Loucy (cell line): ENCODE results near the gene KRTAP5-1.

Source experiments
- H2AFZ ChIP-seq: fragments of 200-600 bp; sonication (generic); 2 replicates; pipeline ENCODE4 v1.6.0; 2016; ENCODE audit warnings: antibody characterized with exemption, mild to moderate bottlenecking, low read length, moderate library complexity
- H3F3A ChIP-seq: fragments of 200-600 bp; 2 replicates; pipeline ENCODE4 v1.6.0; 2016; ENCODE audit warnings: antibody characterized with exemption, low read depth, mild to moderate bottlenecking
- H3K27me3 ChIP-seq: fragments of 200-600 bp; sonication (generic); 2 replicates; pipeline ENCODE4 v1.6.1; 2014; ENCODE audit warnings: low read length, mild to moderate bottlenecking; ENCODE audit not compliant: insufficient read depth, poor library complexity, severe bottlenecking
- H3K36me3 ChIP-seq: fragments of 200-600 bp; sonication (generic); 2 replicates; pipeline ENCODE4 v1.6.1; 2016; ENCODE audit warnings: low read length; ENCODE audit not compliant: insufficient read depth
- H3K4me1 ChIP-seq: fragments of 200-600 bp; sonication (generic); 2 replicates; pipeline ENCODE4 v1.5.1; 2014; ENCODE audit warnings: low read length, mild to moderate bottlenecking; ENCODE audit not compliant: insufficient read depth, poor library complexity, severe bottlenecking
- H3K4me2 ChIP-seq: fragments of 200-600 bp; sonication (generic); 2 replicates; pipeline ENCODE4 v1.6.0; 2014; ENCODE audit warnings: antibody characterized with exemption, low read length, low read depth, mild to moderate bottlenecking; ENCODE audit not compliant: poor library complexity, severe bottlenecking
- H3K4me3 ChIP-seq: fragments of 200-600 bp; sonication (generic); 2 replicates; pipeline ENCODE4 v1.5.1; 2014; ENCODE audit warnings: low read length, mild to moderate bottlenecking, mixed read lengths; ENCODE audit not compliant: poor library complexity, severe bottlenecking
- H3K79me2 ChIP-seq: fragments of 200-600 bp; sonication (generic); 2 replicates; pipeline ENCODE4 v1.6.1; 2014; ENCODE audit warnings: low read length; ENCODE audit not compliant: insufficient read depth
- H3K9ac ChIP-seq: fragments of 200-600 bp; sonication (generic); 2 replicates; pipeline ENCODE4 v1.6.0; 2014; ENCODE audit warnings: mild to moderate bottlenecking, low read depth, low read length, moderate library complexity; ENCODE audit not compliant: poor library complexity, severe bottlenecking
- H3K9me2 ChIP-seq: fragments of 200-600 bp; sonication (generic); replicated peaks from 2 replicates; pipeline ENCODE4 v1.6.1; 2016; ENCODE audit warnings: low read depth, low read length, mixed read lengths
- H3K9me3 ChIP-seq: fragments of 200-600 bp; sonication (generic); 2 replicates; pipeline ENCODE4 v1.6.1; 2014; ENCODE audit warnings: mild to moderate bottlenecking, antibody characterized with exemption, low read length, low read depth; ENCODE audit not compliant: insufficient read depth
- H4K20me1 ChIP-seq: fragments of 200-600 bp; sonication (generic); 2 replicates; pipeline ENCODE4 v1.6.0; 2014; ENCODE audit warnings: antibody characterized with exemption, low read length, mild to moderate bottlenecking; ENCODE audit not compliant: insufficient read depth, poor library complexity, severe bottlenecking
- CTCF ChIP-seq: fragments of 200-600 bp; sonication (generic); conservative IDR thresholded peaks from 2 replicates; pipeline ENCODE4 v1.5.1; 2014; ENCODE audit warnings: mild to moderate bottlenecking, antibody characterized with exemption, low read length
- EZH2phosphoT487 ChIP-seq: fragments of 200-600 bp; IDR thresholded peaks from 2 replicates; pipeline ENCODE4 v1.6.1; 2018; ENCODE audit warnings: antibody characterized with exemption, mild to moderate bottlenecking, moderate library complexity, borderline replicate concordance

Gene KRTAP5-1

GRCh38 chr11:1572197-1573076 is 12.6 kb downstream of the KRTAP5-1 start, which contains the start of gene DUSP8:
Gene DUSP8 (minus strand): TSS chr11:1572271. CDS start chr11:1565826, 6,445 bp downstream.
- Histone ChIP-seq H3F3A (no peaks in the 10 kb centered on the region), H2AFZ (no peak within 1 kb of the TSS), H3K27me3 (no peaks in the 10 kb centered on the region), H4K20me1 (no peaks in the 10 kb centered on the region), H3K9me3 (no peaks in the 10 kb centered on the region), H3K4me1 (no peaks in the 10 kb centered on the region), H3K36me3 (no peaks in the 10 kb centered on the region), H3K9me2 (no peaks in the 10 kb centered on the region), H3K4me3 (no peak within 1 kb of the TSS), H3K9ac (no peak within 1 kb of the TSS), H3K79me2 (no peaks in the 10 kb centered on the region), H3K4me2 (no peak within 1 kb of the TSS)
- TF ChIP-seq EZH2phosphoT487, result no peak
- TF ChIP-seq CTCF, result no peak

- Histone ChIP-seq H2AFZ (no peak overlapping the region), H3K9ac (no peak overlapping the region), H3K79me2 (no peaks in the 10 kb centered on the region), H4K20me1 (no peaks in the 10 kb centered on the region), H3K9me3 (no peaks in the 10 kb centered on the region), H3K4me1 (no peaks in the 10 kb centered on the region), H3F3A (no peaks in the 10 kb centered on the region), H3K4me3 (no peak overlapping the region), H3K36me3 (no peaks in the 10 kb centered on the region), H3K9me2 (no peaks in the 10 kb centered on the region), H3K27me3 (no peaks in the 10 kb centered on the region), H3K4me2 (no peak overlapping the region)
- TF ChIP-seq CTCF (no peak), EZH2phosphoT487 (no peak)
Measured at GRCh38 chr11:1571760-1572196, 13.3 kb downstream of the KRTAP5-1 start.

GRCh38 chr11:1570896-1571759 is 14.0 kb downstream of the KRTAP5-1 start:
- Histone ChIP-seq H3K4me2 (no peak overlapping the region), H3F3A (no peaks in the 10 kb centered on the region), H3K79me2 (no peaks in the 10 kb centered on the region), H2AFZ (no peak overlapping the region), H3K9ac (no peak overlapping the region), H3K36me3 (no peaks in the 10 kb centered on the region), H3K4me1 (no peaks in the 10 kb centered on the region), H3K9me3 (no peaks in the 10 kb centered on the region), H4K20me1 (no peaks in the 10 kb centered on the region), H3K9me2 (no peaks in the 10 kb centered on the region), H3K4me3 (no peak overlapping the region), H3K27me3 (no peaks in the 10 kb centered on the region)
- TF ChIP-seq CTCF (no peak), EZH2phosphoT487 (no peak)
